Measurements from ENCODE around the gene ATP10A.
"Not testable (repeated sequence)": the region's sequence is repeated elsewhere in the genome, so short reads cannot be mapped to it uniquely, and the experiment has no call there.

Gene ATP10A

DNA sequence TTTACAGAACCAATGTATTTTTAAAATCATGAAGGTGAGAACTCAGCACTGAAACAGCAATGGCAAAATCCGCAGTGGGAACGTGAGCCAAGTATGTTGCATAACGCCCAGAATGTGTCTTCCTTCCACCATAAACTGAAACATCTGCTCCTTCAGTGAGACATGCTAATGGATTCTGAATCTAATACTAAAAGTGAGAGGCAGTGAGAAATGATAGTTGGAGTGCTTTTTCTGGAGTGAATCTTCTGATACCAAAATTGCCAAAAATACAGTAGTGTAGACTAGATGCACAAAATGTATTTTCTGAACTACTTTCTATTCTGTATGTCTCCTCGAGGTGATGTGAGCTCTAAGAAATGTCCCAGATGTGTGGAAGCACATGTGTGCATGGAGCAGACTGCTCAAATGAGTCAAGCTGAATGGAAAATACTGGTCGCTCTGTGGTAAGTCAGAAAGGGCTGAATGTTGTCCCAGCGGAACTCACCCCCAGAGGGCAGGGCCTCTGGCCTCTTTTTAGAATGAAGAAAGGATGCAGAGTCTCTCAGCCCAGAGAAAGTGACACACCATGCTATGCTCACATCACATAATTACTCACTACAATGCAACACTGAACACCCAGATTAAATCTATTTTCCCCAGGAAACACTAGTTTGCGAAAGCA, 73.0 kb downstream of the ATP10A start:
- peak; percentile 90 for DNase-seq

DNA sequence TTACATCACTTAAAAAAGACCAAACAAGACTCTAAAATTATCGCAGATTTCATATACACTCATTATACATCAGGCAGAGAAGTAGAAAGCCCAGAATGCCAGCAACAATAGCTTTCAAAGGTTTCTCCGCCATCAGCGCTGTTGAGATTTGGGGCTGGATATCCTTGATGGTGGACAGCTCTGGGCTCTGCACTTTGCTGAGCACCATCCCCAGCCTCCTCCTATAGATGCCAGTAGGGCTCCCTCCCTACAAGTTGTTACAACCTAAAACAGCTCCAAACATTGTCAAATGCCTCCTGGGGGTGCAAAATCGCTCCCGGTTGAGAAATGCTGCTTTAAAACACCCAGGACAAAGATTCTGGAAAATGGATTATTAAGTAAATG, 73.5 kb downstream of the ATP10A start:
- no peak for DNase-seq

GRCh38 chr15:25789211-25789610, 73.9 kb downstream of the ATP10A start:
- DNase-seq = peak; percentile 33

GRCh38 chr15:25787855-25788520, 75.1 kb downstream of the ATP10A start:
- DNase-seq = peak; percentile 33

DNA sequence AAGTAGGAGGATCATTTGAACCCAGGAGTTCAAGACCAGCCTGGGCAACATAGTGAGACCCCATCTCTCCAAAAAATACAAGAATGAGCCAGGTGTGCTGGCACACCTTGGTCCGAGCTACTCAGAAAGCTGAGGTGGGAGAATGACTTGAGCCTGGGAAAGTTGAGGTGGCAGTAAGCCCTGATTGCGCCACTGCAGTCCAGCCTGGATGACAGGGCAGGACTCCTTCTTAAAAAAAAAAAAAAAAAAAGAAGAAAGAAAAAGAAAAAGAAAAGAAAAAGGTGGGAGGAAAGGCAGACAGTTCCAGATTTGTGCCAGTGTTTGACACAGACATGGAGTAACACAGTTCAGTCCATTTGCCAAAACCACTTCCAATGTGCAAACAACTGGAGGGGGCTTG, 75.7 kb downstream of the ATP10A start:
- DNase-seq = no peak

- no peak for DNase-seq
Measured at GRCh38 chr15:25786040-25786439, 77.1 kb downstream of the ATP10A start.

- no peak for DNase-seq
Measured at GRCh38 chr15:25785641-25786025, 77.5 kb downstream of the ATP10A start.

GRCh38 chr15:25784876-25785640, 78.1 kb downstream of the ATP10A start:
- peak; percentile 95 for DNase-seq

GRCh38 chr15:25783607-25784540, 79.3 kb downstream of the ATP10A start:
- DNase-seq = peak; percentile 55

GRCh38 chr15:25783134-25783533, 80.0 kb downstream of the ATP10A start:
- no peak for DNase-seq

DNA sequence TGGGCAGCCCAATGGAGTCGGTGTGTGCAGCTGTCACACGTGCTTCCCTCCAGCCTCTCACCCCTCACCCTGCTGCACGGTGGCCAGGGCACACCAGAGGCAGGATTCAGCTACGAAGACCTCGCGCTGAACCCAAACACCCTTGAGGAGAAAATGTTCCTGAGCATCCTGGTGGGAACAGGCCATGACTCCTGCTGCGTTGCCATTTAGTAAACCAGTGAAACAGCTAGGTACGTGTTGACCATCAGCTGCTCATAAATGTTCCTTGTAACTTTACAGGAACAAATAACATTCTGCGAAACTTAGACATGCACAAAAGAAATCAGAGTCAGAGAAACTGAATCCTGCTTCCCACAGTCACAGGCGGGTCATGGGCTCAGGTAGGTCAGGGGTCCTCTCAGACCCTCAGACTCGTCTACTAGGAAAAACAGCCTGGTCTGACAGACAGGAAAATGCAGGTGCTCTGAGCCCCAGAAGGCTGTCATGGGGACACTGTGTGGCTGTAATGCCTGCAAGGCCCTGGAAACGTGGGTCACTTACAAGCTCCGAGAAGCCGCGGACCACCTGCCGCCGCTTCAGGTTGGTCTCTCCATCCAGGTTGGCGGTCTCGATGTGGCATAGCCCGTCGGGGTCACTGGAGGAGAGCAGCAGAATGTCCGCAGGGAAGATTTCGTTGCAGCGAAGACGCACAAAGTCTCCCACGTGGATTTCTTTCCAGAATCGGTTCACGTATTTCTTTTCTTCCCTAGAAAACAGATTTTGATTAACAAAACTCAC, 82.5 kb downstream of the ATP10A start:
- no peak for DNase-seq

DNA sequence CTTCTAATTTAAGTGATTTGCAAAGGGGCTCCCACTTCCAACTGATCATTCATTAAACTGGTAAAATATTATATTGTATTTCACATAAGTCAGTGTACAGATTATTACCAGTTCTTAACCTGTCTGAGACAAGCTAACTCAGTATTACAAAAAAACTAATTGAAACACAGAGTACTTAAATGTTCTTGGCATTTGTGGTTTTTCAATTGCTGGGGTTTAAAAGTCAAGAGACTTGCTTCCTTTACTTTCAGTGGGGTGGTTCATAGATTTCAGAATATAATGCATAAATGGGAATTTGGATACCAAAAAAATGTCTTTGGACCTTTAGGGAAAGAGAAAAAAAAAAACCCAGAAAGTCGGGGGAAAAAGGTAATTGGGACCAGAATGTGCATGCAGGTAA, 85.0 kb downstream of the ATP10A start:
- no peak for DNase-seq

DNA sequence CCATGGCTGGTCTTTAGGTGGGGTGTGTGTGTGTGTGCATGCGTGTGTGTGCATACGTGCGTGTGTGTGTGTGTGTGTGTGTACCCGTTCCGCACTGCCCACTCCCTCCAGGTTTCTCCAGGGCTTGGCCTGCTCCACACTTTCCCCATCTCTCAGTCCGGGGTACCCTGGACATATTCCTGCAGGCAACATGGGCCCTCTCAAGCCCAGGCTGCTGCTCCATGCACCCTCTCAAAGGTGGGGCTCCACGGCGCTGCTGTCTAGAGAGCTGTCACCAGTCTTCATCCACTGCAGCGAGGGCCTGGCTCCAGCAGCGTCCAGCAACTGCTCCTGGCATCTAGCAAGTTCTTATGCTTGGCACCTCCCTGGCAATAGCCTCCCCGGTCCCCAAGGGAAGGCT, 86.1 kb downstream of the ATP10A start:
- DNase-seq = no peak

DNA sequence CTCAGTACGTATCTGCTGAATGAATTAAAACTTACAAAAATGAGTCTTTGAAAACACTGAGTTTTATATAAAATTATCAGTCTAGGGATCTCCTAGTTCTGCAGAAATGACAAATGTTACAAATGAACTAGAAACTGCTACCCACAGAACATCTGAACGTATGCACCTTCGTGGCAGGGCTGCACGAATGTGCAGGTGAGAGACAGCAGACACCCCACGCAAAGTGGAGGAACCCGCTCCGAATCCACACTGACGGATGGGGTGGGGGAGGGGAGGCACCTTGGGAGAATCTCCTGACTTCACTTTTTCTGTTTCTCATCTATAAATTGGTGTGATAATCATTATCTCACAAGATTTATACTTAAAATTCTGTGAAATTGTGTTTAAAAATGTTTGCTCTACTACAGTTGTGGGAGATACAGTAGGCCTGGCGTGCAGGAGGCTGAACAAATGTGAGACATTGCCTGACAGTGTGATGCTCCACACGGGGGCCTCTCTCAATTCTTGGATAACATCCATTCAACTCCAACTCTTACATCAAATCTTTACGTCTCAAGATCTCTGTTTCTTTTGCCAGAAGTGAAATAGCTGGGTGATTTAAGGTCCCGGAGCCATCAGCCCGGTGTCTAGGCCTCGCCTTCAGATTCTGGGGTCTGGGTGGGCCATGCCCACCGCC, 86.9 kb downstream of the ATP10A start:
- no peak for DNase-seq

DNA sequence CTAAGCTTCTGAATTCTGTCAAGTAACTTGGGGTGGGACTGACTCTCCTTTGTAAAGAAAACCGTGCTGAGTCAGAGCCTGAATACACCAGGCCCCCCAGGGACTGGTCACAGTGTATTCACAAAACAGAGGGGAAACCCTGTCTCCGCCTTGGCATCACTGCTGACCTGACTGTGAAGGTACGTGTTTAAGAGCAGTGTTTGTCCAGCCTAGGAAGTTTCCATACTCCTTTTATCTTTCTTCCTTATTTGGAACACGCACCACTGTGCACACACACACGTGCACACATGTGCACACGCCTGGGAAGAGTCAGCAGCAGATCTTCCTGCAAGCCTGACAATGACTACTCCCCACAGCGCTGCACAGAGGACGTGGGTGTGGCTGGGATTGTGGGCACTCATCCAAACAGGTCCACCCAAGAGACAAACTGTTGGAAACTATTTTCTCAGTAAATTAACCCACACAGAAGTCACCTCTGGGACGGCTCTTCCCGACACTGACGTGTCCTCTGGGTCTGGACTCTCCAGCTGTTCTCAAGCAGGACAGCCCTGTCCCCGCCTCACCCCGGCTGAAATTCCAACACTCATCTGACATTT, 87.7 kb downstream of the ATP10A start:
- DNase-seq = peak; percentile 85

GRCh38 chr15:25774871-25775270, 88.3 kb downstream of the ATP10A start:
- DNase-seq = no peak

DNA sequence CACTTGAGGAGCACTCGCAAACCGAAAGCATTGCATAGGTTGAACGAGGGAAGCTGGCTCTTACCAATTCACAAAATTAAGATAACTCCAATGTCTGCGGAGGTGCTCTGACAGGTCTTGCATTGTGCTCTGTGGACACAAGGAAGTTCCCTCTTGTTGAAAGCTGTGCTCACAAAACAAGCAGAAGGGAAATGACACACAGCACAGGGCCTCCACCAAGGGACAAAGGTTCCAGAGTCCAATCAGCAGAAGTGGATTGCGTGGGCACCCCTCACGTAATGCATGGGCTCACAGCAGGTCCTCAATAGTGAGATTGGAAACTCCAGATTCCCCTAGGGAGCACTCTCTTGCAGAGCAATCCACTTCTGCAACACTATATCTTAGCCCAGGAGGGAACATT, 89.9 kb downstream of the ATP10A start:
- DNase-seq = no peak

DNA sequence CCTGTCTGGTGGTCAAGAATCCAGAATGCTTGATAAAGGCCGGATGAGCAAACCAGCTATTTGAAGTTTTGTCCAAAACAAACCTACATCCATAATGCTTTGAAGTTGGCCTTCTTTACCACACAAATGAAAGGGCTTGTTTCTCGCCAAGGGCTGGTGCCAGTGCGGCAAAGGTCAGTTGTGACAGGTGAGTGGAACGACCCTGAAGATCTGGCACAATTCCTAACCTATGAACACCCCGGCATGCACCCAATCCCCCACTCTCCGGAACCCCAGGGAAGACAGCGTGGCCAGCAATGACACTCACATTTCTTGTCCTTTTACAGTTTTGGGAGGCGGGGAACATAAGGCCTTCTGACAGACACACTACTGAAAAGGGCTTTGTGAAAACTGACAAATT, 90.6 kb downstream of the ATP10A start:
- no peak for DNase-seq

DNA sequence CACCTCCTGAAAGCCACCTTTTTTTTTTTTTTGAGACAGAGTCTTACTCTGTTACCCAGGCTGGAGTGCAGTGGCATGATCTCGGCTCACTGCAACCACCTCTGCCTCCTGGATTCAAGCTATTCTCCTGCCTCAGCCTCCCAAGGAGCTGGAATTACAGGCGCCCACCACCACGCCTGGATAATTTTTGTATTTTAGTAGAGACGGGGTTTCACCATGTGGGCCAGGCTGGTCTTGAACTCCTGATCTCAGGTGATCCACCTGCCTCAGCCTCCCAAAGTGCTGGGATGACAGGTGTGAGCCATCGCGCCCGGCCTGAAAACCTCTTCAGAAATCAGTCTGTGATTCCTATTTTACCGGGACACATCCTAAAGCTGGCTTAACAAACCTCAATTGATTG, 91.4 kb downstream of the ATP10A start:
- not testable (repeated sequence) for DNase-seq

GRCh38 chr15:25771338-25771706, 91.8 kb downstream of the ATP10A start:
- no peak for DNase-seq
